Measurements from ENCODE around the gene NPHS1.

- TF ChIP-seq CTCF (IDR thresholded peaks at IDR 0.05) (no peak), POLR2A (IDR thresholded peaks at IDR 0.05) (no peak), POLR2AphosphoS5 (IDR thresholded peaks at IDR 0.05) (no peak), EP300 (IDR thresholded peaks at IDR 0.05) (no peak)
Observed at GRCh38 chr19:35870798-35871197, 18.5 kb upstream of the NPHS1 start.

Data from stomach (tissue), 4 donors.